Measurements from ENCODE around the gene LY6G5C. TPM values are rescaled to one million over a fixed set of nuclear protein-coding genes. Genes with fewer than 3 reads are reported as not detected.

The LY6G5C gene
- polyA plus RNA-seq, 3 donors, result 4.8 to 7.3 (median 5.8) TPM

- peaks cover 80% of the 10 kb centered on the region for H3K79me2 ChIP-seq (ENCODE audit: insufficient read depth, low read length)
- no peaks in the 10 kb centered on the region for H4K20me1 ChIP-seq (ENCODE audit: insufficient read depth, low read length)
- intact Hi-C loops (cut with micrococcal nuclease), result loop anchor here (1.0 to 5.0 kb wide), 7 partner anchors 13 to 292 kb away; partner anchors contain the start of genes BAG6 (in 2 of the 2), ABHD16A (in 1 of the 2), ATP6V1G2 (in 1 of the 2) and CLIC1 (in 1 of the 2)
- peak within 1 kb of the TSS; percentile 93 to 95 for H3K27ac ChIP-seq (ENCODE audit: low read depth in 1 of 2, low read length in 2 of 2)
- 0% methylated on average over 30 of the region's 39 CpGs for WGBS (ENCODE audit: insufficient coverage)
- H3K9me3 ChIP-seq (replicated peaks in 1 of 2; ENCODE audit: control insufficient read depth in 1 of 2, insufficient read depth in 1 of 2, low read length in 2 of 2), result no peaks in the 10 kb centered on the region
- no peak for TF ChIP-seq CTCF (IDR thresholded peaks at IDR 0.05)
- peaks cover 56% of the 10 kb centered on the region for H3K4me1 Mint-ChIP-seq
- H3K9ac ChIP-seq (ENCODE audit: insufficient read depth, low read length, poor library complexity, severe bottlenecking), result peak within 1 kb of the TSS; percentile 88
- H2AFZ ChIP-seq (ENCODE audit: insufficient read depth, low read depth, low read length, poor library complexity, severe bottlenecking), result peak within 1 kb of the TSS; percentile 81
- no peaks in the 10 kb centered on the region for H3K9me3 Mint-ChIP-seq
- peak within 1 kb of the TSS; percentile 97 for H3K4me2 ChIP-seq (replicated peaks; ENCODE audit: extremely low read depth, low read length, poor library complexity, severe bottlenecking)
- peak within 1 kb of the TSS; percentile 87 to 94 (median 90) for H3K4me3 ChIP-seq (replicated peaks in 1 of 3; ENCODE audit: low read depth in 2 of 3, low read length in 3 of 3)
- H3K27ac Mint-ChIP-seq, result peak within 1 kb of the TSS; percentile 96 to 98 (median 98)
- peaks cover 51 to 68% of the 10 kb centered on the region in 2 donors for H3K36me3 Mint-ChIP-seq
- H3K36me3 ChIP-seq (replicated peaks in 1 of 2; ENCODE audit: control insufficient read depth in 1 of 2, insufficient read depth in 2 of 2, low read length in 2 of 2), result peaks cover 36 to 54% of the 10 kb centered on the region in 2 donors
- peaks cover 0 to 1% (median 0%) of the 10 kb centered on the region in 3 donors for H3K27me3 Mint-ChIP-seq (ENCODE audit: low read depth in 3 of 3)
- no peaks in the 10 kb centered on the region for H3K27me3 ChIP-seq (ENCODE audit: control insufficient read depth in 2 of 2, insufficient read depth in 2 of 2, low read length in 2 of 2)
- peaks cover 51 to 65% of the 10 kb centered on the region in 2 donors for H3K4me1 ChIP-seq (ENCODE audit: control insufficient read depth in 1 of 2, insufficient read depth in 2 of 2, low read length in 2 of 2)
- H3K4me3 Mint-ChIP-seq, result peak within 1 kb of the TSS; percentile 93 to 98
- DNase-seq, result peak; percentile 92 to 95 (median 94)
Observed at GRCh38 chr6:31664790-31665500, 15.9 kb downstream of the LY6G5C start, which contains the start of gene GPANK1. Gene GPANK1 (minus strand): TSS chr6:31664997. CDS start chr6:31664478, 519 bp downstream.

GRCh38 chr6:31663961-31664789, 16.7 kb downstream of the LY6G5C start:
- H3K27me3 Mint-ChIP-seq (ENCODE audit: low read depth in 3 of 3), result peaks cover 0 to 1% (median 0%) of the 10 kb centered on the region in 3 donors
- Histone ChIP-seq H4K20me1 (ENCODE audit: insufficient read depth, low read length) (peaks cover 7% of the 10 kb centered on the region), H3K27ac (ENCODE audit: low read depth in 1 of 2, low read length in 2 of 2) (peak overlapping the region; percentile 93 to 95), H3K4me3 (replicated peaks in 1 of 3; ENCODE audit: low read depth in 2 of 3, low read length in 3 of 3) (peak overlapping the region; percentile 87 to 94 (median 90)), H3K9me3 (replicated peaks in 1 of 2; ENCODE audit: control insufficient read depth in 1 of 2, insufficient read depth in 1 of 2, low read length in 2 of 2) (no peaks in the 10 kb centered on the region), H3K4me2 (replicated peaks; ENCODE audit: extremely low read depth, low read length, poor library complexity, severe bottlenecking) (peak overlapping the region; percentile 97), H3K79me2 (ENCODE audit: insufficient read depth, low read length) (peaks cover 81% of the 10 kb centered on the region), H2AFZ (ENCODE audit: insufficient read depth, low read depth, low read length, poor library complexity, severe bottlenecking) (peak overlapping the region; percentile 81), H3K4me1 (ENCODE audit: control insufficient read depth in 1 of 2, insufficient read depth in 2 of 2, low read length in 2 of 2) (peaks cover 59 to 73% of the 10 kb centered on the region in 2 donors), H3K36me3 (replicated peaks in 1 of 2; ENCODE audit: control insufficient read depth in 1 of 2, insufficient read depth in 2 of 2, low read length in 2 of 2) (peaks cover 28 to 47% of the 10 kb centered on the region in 2 donors), H3K27me3 (ENCODE audit: control insufficient read depth in 2 of 2, insufficient read depth in 2 of 2, low read length in 2 of 2) (no peaks in the 10 kb centered on the region), H3K9ac (ENCODE audit: insufficient read depth, low read length, poor library complexity, severe bottlenecking) (peak overlapping the region; percentile 88)
- intact Hi-C loops (cut with micrococcal nuclease), result loop anchor here in 1 of 2 donors (5.0 kb wide), 1 partner anchor 117 kb away; the partner anchor contains the start of genes ATP6V1G2 and NFKBIL1
- H3K4me1 Mint-ChIP-seq, result peaks cover 63% of the 10 kb centered on the region
- DNase-seq, result peak in 2 of 3 donors; percentile 14 to 67
- no peak for TF ChIP-seq CTCF (IDR thresholded peaks at IDR 0.05)
- H3K9me3 Mint-ChIP-seq, result no peaks in the 10 kb centered on the region
- H3K27ac Mint-ChIP-seq, result peak overlapping the region; percentile 96 to 98 (median 98)
- H3K4me3 Mint-ChIP-seq, result peak overlapping the region; percentile 93 to 98
- H3K36me3 Mint-ChIP-seq, result peaks cover 43 to 60% of the 10 kb centered on the region in 2 donors
- WGBS (ENCODE audit: insufficient coverage), result 42% methylated on average over 13 of the region's 17 CpGs

Data from CD14-positive monocyte (primary cell).